Large intestine (tissue), 3 donors: ENCODE data around the gene SGCA. TPM values are rescaled to one million over a fixed set of nuclear protein-coding genes. Genes with fewer than 3 reads are reported as not detected.

Experiments used
- DNase-seq, 2 donors: peaks; one replicate each; pipeline versions ENCODE4 v3.0.0 to v3.0.0-alpha.2; 2013
- H3K27ac ChIP-seq: one replicate; pipeline ENCODE4 v1.5.1; 2013; ENCODE audit warnings: low read length
- H3K27me3 ChIP-seq: 2 replicates; pipeline ENCODE4 v1.6.1; 2013; ENCODE audit warnings: low read length; ENCODE audit not compliant: control insufficient read depth, insufficient read depth
- H3K36me3 ChIP-seq: 2 replicates; pipeline ENCODE4 v1.6.1; 2013; ENCODE audit warnings: low read length; ENCODE audit not compliant: control insufficient read depth, insufficient read depth
- H3K4me1 ChIP-seq: one replicate; pipeline ENCODE4 v1.6.1; 2013; ENCODE audit warnings: low read length; ENCODE audit not compliant: control insufficient read depth, insufficient read depth
- H3K4me3 ChIP-seq: one replicate; pipeline ENCODE4 v1.5.1; 2013; ENCODE audit warnings: low read length
- H3K9me3 ChIP-seq: one replicate; pipeline ENCODE4 v1.6.1; 2013; ENCODE audit warnings: mild to moderate bottlenecking, low read depth, low read length, moderate library complexity; ENCODE audit not compliant: control insufficient read depth
- WGBS: methylation state at CpG from one replicate; pipeline ENCODE4 v1.1.5; 2013; ENCODE audit warnings: low lambda C conversion rate; ENCODE audit not compliant: insufficient coverage; 5-methylcytosine and 5-hydroxymethylcytosine counted together
- polyA plus RNA-seq: library from polyadenylated mRNA; unstranded; fragments of 120-200 nt; gene quantifications from one replicate; pipeline ENCODE4 v1.2.1, GENCODE V29; 2013

Gene SGCA
- polyA plus RNA-seq, 1 donor, result 1.2 TPM

GRCh38 chr17:50198026-50198669 lies 32.3 kb downstream of the SGCA start:
- H3K4me3 ChIP-seq, result peak overlapping the region; percentile 78
- peak overlapping the region; percentile 65 for H3K27ac ChIP-seq
- H3K27me3 ChIP-seq, result peaks cover 24% of the 10 kb centered on the region
- WGBS, result 20% methylated on average over 1 of the region's 7 CpGs
- peaks cover 53% of the 10 kb centered on the region for H3K36me3 ChIP-seq
- DNase-seq, result peak; percentile 79 to 83
- H3K9me3 ChIP-seq, result peaks cover 3% of the 10 kb centered on the region
- peaks cover 8% of the 10 kb centered on the region for H3K4me1 ChIP-seq

GRCh38 chr17:50199211-50199802 lies 33.5 kb downstream of the SGCA start:
- Histone ChIP-seq H3K9me3 (peaks cover 3% of the 10 kb centered on the region), H3K36me3 (peaks cover 44% of the 10 kb centered on the region), H3K27ac (peak overlapping the region; percentile 89), H3K4me1 (peaks cover 8% of the 10 kb centered on the region), H3K27me3 (peaks cover 30% of the 10 kb centered on the region), H3K4me3 (peak overlapping the region; percentile 78)
- WGBS, result no CpG with 5 or more reads among the region's 41 CpGs
- DNase-seq, result no peak

GRCh38 chr17:50199803-50200456 lies 34.1 kb downstream of the SGCA start:
- peaks cover 37% of the 10 kb centered on the region for H3K36me3 ChIP-seq
- peak overlapping the region; percentile 89 for H3K27ac ChIP-seq
- peaks cover 8% of the 10 kb centered on the region for H3K4me1 ChIP-seq
- H3K4me3 ChIP-seq, result peak overlapping the region; percentile 78
- DNase-seq, result peak; percentile 90 to 92
- peaks cover 36% of the 10 kb centered on the region for H3K27me3 ChIP-seq
- 0% methylated on average over 5 of the region's 36 CpGs for WGBS
- peaks cover 3% of the 10 kb centered on the region for H3K9me3 ChIP-seq

GRCh38 chr17:50200457-50201275 lies 34.9 kb downstream of the SGCA start:
- Histone ChIP-seq H3K36me3 (peaks cover 30% of the 10 kb centered on the region), H3K4me1 (peaks cover 8% of the 10 kb centered on the region), H3K27me3 (peaks cover 42% of the 10 kb centered on the region), H3K4me3 (peak overlapping the region; percentile 78), H3K9me3 (peaks cover 3% of the 10 kb centered on the region), H3K27ac (peak overlapping the region; percentile 89)
- peak; percentile 85 to 87 for DNase-seq
- no CpG with 5 or more reads among the region's 55 CpGs for WGBS

- H3K9me3 ChIP-seq, result peaks cover 3% of the 10 kb centered on the region
- H3K4me3 ChIP-seq, result peak within 1 kb of the TSS; percentile 78
- H3K27ac ChIP-seq, result peak within 1 kb of the TSS; percentile 89
- no CpG with 5 or more reads among the region's 34 CpGs for WGBS
- peaks cover 23% of the 10 kb centered on the region for H3K36me3 ChIP-seq
- peaks cover 11% of the 10 kb centered on the region for H3K4me1 ChIP-seq
- peak in 1 of 2 donors; percentile 58 for DNase-seq
- H3K27me3 ChIP-seq, result peaks cover 45% of the 10 kb centered on the region
These were observed 35.6 kb downstream of the SGCA start, which contains the start of gene COL1A1 for GRCh38 chr17:50201276-50201854. TSS of gene COL1A1 (minus strand) at chr17:50201631. CDS start at chr17:50201513, 118 bp downstream.

GRCh38 chr17:50203086-50203485 lies 37.3 kb downstream of the SGCA start:
- no CpG with 5 or more reads among the region's 14 CpGs for WGBS
- Histone ChIP-seq H3K4me3 (no peak overlapping the region), H3K4me1 (peaks cover 16% of the 10 kb centered on the region), H3K9me3 (peaks cover 3% of the 10 kb centered on the region), H3K36me3 (peaks cover 6% of the 10 kb centered on the region), H3K27me3 (peaks cover 45% of the 10 kb centered on the region), H3K27ac (peak overlapping the region; percentile 64)
- no peak for DNase-seq

GRCh38 chr17:50203604-50204345 lies 38.0 kb downstream of the SGCA start:
- DNase-seq, result peak in 1 of 2 donors; percentile 33
- H3K27me3 ChIP-seq, result peaks cover 45% of the 10 kb centered on the region
- peak overlapping the region; percentile 64 for H3K27ac ChIP-seq
- 80% methylated on average over 1 of the region's 13 CpGs for WGBS
- H3K9me3 ChIP-seq, result peaks cover 3% of the 10 kb centered on the region
- H3K4me3 ChIP-seq, result no peak overlapping the region
- peaks cover 13% of the 10 kb centered on the region for H3K4me1 ChIP-seq
- peaks cover under 1% of the 10 kb centered on the region for H3K36me3 ChIP-seq

- Histone ChIP-seq H3K9me3 (peaks cover 3% of the 10 kb centered on the region), H3K36me3 (no peaks in the 10 kb centered on the region), H3K4me1 (peaks cover 13% of the 10 kb centered on the region), H3K27ac (peak overlapping the region; percentile 62), H3K27me3 (peaks cover 45% of the 10 kb centered on the region), H3K4me3 (no peak overlapping the region)
- DNase-seq, result no peak
- no CpG with 5 or more reads among the region's 3 CpGs for WGBS
These were observed 38.6 kb downstream of the SGCA start for GRCh38 chr17:50204431-50204830.

GRCh38 chr17:50205111-50205962 lies 39.5 kb downstream of the SGCA start:
- WGBS, result 63% methylated on average over 4 of the region's 10 CpGs
- H3K9me3 ChIP-seq, result peaks cover 3% of the 10 kb centered on the region
- no peak for DNase-seq
- peak overlapping the region; percentile 62 for H3K27ac ChIP-seq
- peaks cover 19% of the 10 kb centered on the region for H3K4me1 ChIP-seq
- H3K4me3 ChIP-seq, result no peak overlapping the region
- H3K27me3 ChIP-seq, result peaks cover 51% of the 10 kb centered on the region
- no peaks in the 10 kb centered on the region for H3K36me3 ChIP-seq
